ENCODE data around the gene DOCK4. TPM values are rescaled to one million over a fixed set of nuclear protein-coding genes. Genes with fewer than 3 reads are reported as not detected.

DOCK4 gene
- total RNA-seq, 1 donor from 2014 or later: 13.9 TPM

DNA sequence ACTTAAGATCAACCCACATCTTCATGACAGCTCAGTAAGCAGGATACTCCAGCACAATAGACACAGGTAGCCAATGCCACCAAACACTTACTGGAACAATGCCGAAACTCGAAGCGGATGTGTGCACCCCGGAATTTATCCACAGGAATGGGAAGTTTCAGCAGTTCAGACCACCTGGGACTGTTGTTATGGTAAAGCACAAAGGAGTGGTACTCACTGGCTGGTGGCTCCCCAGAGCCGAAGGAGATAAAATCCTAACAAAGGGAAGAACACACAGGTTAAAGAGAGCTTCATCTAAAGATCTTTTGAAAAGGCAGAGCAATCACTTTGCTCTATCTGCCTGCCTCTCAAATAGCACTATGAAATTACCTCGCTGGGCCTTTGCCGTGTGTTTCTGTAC, 305.9 kb downstream of the DOCK4 start:
- intact Hi-C loops (cut with micrococcal nuclease): no loop called here
- no peak for ATAC-seq
- DNase-seq: no peak

DNA sequence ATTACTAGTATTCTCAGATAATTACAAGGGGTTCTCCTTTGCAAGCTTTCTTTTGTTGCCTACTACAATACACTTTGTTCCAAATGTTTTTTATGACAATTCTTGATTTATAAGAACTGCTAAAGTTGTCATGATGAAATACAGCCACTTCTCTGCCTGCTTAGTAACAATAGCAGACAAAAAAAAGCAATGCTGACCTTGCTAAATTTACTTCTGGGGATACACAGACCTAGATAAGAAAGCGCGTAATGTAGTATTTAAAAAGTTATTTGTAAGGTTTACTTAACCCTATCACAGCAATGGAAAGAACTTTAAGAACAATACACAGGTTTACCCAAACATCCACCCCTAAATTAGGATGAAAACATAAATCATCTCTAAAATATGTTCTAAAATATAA, 311.1 kb downstream of the DOCK4 start:
- no peak for ATAC-seq
- intact Hi-C loops (cut with micrococcal nuclease): no loop called here

DNA sequence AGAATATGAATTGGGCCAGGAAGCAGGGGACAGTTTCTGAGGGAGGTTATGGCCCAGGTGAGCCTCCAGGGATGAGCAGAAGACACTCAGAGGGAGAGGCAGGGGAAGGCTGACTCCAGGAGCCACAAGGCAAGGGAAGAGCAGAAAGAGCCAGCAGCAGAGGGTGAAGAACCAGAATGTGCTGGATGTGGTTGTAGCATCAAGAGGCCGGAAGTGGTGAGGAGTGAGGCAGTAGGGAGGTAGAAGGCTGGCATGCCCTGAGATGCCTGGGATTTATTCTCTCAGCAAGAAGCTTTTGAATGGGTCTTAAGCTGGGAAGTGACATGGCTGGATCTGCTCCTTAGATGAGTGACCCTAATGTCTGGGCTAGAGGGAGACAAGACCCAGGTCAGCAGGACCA, 311.7 kb downstream of the DOCK4 start:
- intact Hi-C loops (cut with micrococcal nuclease): no loop called here
- no peak for DNase-seq
- no peak for ATAC-seq

More for the DNA sequence above, 311.1 kb downstream of the DOCK4 start:
- no peak for DNase-seq

DNA sequence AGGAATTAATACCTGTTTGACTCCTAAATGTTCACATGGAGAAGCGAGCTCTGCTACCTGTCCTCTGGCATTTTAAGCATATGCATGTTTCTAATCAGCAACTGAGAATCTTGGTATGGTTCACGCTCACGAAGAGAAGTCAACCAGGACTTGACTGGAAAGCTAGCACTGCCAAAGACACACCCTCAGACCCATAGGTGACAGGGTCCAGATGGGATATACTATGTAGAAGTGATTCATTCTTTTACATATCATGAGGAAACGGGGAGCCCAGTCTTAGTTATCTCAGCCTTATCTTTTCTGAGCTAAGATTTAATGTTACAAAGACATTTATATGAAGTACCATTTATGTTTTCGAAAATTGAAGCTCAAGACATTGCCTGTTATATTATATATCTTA, 313.0 kb downstream of the DOCK4 start:
- no peak for ATAC-seq
- DNase-seq: no peak
- intact Hi-C loops (cut with micrococcal nuclease): no loop called here

DNA sequence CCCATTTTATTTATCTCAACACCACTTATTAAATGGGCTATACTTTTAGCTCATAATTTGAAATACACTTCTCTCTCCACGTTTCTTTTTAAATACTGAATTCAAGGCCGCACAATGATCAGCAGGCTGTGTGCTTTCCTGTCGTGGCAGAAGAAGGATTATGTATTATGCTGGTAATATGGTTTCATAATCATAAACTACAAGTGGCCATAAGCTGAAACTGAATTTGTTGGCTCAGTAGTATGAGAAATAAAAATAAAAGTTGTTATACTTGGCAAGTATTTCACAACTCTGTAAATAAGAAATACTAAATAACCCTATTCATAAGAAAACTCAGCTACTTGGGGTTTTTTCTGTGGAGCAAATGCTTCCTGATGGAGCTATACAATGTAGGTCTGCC, 313.6 kb downstream of the DOCK4 start:
- no peak for DNase-seq
- intact Hi-C loops (cut with micrococcal nuclease): no loop called here
- no peak for ATAC-seq

DNA sequence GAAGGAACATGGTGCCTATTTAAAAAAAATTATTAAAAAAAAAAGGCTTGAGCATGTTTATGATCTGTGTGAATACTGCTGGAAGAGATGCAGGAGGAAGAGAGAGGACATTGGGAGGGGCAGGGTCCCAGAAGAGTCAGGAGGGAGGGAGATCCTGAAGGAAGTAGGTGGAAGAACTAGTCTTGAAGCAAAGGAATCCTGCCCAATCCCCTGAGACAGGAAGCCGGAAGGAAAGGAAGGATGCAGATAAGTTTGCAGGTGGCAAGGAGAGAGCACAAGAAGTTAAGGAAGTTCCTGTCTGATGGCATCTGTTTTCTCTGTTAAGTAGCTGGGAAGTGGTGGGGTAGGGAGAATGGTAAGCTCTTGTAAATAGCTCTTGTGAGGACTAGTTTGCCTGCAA, 318.5 kb downstream of the DOCK4 start:
- intact Hi-C loops (cut with micrococcal nuclease): no loop called here
- no peak for DNase-seq
- peak; percentile 64 for ATAC-seq

DNA sequence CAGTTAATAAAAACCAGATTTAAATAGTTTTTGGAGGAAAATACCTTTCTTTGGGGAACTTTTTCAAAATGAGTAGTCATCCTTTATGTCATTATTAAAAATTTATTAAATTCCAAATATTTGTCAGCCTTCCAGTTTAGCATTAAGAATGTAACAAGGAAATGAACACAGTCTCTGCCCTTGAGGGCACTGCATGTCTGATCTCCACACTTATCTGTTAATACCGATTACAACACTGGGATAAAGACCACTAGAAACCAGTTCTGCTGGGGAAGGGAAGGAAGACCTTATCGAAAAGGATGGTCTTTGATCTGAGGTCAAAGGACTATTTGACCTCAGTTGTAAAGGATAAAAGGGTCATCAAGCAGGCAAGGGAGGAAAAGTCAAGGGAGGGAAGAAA, 320.0 kb downstream of the DOCK4 start:
- intact Hi-C loops (cut with micrococcal nuclease): no loop called here

DNA sequence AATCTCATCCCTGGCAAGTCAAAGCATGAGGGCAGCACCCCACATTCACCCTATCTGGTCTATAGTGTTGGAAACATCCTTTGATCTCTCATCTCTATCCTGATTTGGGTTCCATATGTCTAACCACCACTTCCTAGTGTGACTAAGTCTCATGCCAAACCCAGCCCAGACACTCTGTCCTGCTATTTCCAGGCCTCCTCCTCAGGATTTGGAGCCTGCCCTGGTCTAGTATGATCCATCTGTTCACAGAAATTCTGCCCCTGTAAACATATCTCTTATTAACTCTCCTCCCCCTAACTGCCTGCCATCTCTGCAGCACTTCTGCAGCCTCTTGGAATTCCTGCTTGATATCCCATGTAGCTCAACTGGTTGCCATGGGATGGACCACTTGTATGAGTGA, 323.0 kb downstream of the DOCK4 start:
- DNase-seq: no peak
- intact Hi-C loops (cut with micrococcal nuclease): no loop called here
- no peak for ATAC-seq

More for the DNA sequence above, 320.0 kb downstream of the DOCK4 start:
- DNase-seq (no peak), ATAC-seq (no peak)

DNA sequence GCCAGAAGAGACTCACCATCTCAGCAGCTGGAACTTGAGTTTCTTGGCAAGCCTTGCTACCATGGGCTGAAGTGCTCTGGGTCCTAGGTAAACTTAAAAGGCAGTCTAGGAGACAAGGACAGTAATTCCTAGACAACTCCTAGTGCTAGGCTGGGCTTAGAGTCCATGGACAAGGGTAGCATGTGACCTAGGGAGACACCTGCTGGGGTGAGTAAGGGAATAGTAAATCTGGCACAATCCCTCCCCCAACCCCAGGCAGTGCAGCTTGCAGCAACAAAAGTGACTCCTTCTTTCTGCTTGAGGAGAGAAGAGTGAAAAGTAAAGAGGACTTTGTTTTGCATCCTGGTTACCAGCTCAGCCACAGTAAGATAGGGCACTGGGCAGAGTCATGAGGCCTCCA, 327.4 kb downstream of the DOCK4 start:
- intact Hi-C loops (cut with micrococcal nuclease): no loop called here
- no peak for ATAC-seq

DNA sequence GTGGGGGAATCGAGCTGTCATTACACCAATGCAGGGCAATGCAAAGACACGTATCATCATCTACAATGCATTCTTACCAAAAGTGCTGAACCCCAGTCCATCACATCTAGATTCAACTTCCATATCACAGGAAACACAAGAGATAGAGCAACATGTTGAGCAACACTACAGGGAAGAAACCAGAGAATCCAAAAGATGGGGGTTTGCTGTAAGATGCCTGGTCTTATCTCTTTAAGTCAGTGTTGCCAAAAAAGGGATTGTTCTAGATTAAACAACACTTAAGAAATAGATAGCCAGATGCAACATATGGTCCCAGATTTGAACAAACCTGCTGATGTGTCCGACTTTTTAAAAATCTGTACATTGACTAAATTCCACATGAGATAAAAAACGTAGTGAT, 328.3 kb downstream of the DOCK4 start:
- intact Hi-C loops (cut with micrococcal nuclease): no loop called here
- DNase-seq (no peak), ATAC-seq (no peak)

More for the DNA sequence above, 327.4 kb downstream of the DOCK4 start:
- no peak for DNase-seq

DNA sequence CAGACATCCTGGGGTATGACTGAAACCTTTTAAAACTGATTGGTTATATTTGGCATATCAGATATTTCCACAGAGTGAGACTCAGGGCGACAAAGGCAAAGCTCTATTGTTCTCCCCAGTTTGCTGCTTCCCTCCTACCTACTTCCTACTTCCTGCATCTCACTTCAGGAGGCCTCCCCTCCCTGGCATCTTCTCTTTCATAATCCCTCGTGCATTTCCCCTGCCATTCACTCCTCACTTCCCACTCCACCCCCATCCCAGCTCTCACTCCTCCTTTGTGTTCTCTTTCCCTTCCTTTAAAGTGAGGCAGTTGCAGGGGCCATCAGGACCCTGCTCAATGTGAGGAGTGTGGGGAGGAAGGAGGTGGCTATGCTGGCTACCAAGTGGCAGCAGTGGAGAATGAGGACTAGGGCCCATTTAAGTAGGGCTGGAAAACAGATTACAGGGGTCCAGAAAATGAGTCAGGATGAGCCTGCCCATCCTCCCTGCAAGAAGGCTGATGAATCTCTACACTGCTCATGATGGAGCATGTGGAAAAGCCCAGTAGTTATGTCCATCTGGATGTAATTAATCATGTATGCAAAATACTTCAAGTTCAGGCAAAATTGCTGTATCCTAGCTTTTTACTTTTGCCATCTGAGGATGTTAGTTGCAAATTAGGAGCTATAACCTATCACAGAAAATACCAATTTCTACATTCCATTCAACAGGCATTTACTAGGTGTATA, 332.1 kb downstream of the DOCK4 start:
- DNase-seq (no peak), ATAC-seq (no peak)
- intact Hi-C loops (cut with micrococcal nuclease): no loop called here

DNA sequence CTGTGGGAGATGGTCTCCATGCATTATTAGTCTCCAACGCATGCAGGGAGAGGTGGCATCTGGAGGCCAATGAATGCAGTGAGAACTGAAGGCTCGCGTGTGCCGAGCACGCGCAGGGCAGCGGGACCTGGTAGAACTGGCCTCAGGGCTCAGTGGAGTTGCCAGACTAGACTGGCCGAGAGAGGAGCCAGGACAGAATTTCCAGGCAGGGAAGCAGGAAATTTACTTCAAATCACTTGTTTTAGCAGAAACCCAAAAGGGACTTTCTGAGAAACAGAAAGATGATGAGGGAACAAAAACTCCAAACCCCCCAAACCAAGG, 332.9 kb downstream of the DOCK4 start:
- no peak for ATAC-seq
- intact Hi-C loops (cut with micrococcal nuclease): no loop called here
- DNase-seq: no peak

DNA sequence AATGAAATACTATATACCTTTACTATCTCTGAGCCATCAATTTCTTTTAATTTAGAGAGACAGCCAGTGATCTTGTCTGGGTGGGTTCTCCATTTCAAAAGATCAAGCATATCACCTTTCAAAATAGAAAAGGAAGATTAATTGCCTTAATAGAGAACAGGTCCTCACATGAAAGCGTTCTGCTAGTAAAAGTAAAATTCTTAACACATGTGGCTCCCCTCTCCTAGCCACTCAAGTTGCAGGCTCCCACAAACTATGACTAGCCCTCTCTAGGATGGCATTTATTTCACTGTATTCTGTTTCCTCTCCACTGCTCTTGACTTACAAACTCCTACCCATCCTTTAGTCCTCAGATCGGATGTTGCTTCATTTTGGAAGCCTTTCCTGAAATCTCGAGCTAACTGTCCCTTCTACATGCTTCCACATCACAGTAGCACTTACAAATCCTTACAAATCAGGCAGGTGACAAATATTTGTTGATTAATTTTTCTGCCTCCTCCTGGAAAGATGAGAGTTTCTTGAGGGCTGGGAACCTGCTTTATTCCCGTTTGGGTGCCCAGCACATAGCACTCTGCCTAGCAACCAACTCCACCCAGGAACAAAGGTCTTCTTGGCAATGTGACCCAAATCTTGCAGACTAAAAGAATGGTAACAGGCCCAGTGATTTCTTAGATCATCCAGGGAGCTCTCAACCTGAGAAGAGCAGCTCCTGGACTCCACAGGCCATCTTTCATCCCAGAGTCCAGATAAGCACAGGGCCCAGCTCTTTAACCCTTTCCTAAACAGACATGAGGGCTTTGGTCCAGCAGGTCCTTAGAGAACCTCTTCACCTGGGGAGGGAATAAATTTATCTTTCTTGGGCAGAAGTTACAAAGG, 333.5 kb downstream of the DOCK4 start:
- ATAC-seq (no peak), DNase-seq (no peak)
- intact Hi-C loops (cut with micrococcal nuclease): no loop called here

DNA sequence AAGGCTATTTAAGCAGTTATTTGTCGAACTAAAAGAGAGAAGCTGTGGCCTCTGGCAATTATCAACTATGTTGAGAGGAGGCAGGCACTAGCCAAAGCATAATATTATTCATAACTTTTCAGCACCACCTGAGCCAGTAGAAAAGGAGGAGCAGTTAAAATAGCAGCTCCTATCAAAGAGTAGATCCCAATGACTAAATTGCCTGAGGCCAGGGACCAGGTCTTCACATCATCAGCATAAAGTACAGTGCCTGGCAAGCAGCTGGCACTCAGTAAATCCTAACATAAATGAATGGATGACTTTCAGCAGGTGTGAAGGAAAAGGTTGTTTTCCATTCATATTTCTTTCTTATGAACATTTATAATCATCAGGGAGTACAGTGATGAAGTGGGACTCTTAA, 334.9 kb downstream of the DOCK4 start:
- no peak for ATAC-seq
- intact Hi-C loops (cut with micrococcal nuclease): no loop called here
- DNase-seq: no peak

DNA sequence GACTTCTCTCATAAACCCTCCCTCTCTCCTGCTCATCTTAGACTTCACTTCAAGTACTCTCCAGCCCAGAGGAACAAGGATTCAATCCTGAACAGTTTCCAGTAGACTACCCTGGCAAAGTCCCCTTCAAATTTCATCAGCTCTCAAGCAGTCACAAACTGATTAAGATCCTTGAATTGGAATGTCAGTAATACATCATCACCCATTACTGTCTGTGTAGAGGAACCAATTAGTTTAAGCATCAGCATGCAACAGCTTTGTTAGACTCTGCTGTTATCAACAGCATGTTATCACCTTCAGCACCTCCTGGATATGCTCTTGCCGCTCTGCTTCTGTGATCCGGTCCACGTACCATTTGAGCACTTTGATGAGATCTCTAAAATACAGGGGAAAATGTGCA, 336.9 kb downstream of the DOCK4 start:
- peak; percentile 33 for ATAC-seq
- intact Hi-C loops (cut with micrococcal nuclease): no loop called here
- DNase-seq: no peak

DNA sequence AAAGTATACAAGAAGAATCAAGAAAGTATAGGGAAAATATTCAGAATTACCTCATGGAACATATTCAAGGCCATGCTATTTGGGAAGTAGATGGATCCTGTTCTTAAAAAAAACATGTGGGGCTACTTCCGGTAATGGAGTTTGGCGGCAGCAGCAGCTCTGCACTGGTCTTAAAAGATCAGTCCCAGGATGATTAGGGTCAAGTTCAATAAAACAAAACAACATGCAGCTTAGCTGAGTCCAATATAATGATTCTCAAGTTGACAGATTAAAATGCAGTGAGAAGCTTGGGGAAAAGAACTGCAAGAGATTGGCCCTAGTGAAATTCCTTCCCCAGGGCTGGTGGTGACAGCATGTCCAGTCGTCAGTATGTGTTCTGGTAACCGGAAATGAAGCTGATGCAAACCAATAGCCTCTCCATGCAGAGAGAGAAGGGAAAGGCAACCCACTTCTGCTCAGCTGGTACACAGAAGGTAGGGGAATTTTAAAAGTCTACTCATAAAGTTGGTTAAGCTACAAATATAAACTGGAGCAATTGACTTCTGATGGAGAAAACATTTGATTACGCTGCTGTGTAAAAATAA, 338.8 kb downstream of the DOCK4 start:
- peak; percentile 26 for ATAC-seq
- DNase-seq: no peak
- intact Hi-C loops (cut with micrococcal nuclease): no loop called here

DNA sequence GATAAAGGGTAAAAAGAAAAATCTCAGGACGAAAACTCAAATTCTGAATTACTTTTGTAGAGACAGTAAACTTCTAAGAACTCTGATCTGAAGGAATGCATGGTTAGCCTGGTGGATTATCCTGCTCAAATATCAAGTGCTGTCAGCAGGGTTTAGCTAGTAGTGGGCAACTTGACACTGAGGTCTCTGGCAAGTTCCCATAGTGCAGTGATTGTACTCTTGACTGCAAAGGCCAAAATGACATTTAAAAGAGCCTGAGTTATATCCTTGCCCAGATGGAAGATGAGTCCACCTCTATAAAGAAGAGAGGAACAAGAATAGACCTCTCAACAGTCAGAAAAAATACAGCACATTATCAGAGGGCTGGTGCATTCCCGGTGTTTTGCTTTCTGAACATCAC, 339.4 kb downstream of the DOCK4 start:
- DNase-seq (no peak), ATAC-seq (no peak)
- intact Hi-C loops (cut with micrococcal nuclease): no loop called here

DNA sequence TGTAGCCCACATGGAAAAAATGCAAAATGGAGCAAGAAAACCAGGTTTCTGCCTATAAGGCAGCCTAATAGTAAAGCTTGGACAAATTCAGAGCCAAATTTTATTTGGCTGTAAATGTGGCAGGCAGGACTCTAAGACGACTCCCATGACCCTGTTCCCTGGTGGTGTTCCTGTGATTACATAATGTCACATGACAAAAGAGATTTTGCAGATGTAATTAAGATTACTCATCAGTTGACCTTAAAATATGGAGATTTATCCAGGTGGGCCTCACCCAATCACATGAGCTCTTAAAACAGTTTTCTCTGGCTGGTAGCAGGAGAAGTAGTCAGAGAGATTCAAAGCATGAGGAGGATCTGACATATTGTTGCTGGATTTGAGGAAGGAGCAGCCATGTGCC, 340.8 kb downstream of the DOCK4 start:
- ATAC-seq: no peak
- intact Hi-C loops (cut with micrococcal nuclease): no loop called here
- DNase-seq: no peak

DNA sequence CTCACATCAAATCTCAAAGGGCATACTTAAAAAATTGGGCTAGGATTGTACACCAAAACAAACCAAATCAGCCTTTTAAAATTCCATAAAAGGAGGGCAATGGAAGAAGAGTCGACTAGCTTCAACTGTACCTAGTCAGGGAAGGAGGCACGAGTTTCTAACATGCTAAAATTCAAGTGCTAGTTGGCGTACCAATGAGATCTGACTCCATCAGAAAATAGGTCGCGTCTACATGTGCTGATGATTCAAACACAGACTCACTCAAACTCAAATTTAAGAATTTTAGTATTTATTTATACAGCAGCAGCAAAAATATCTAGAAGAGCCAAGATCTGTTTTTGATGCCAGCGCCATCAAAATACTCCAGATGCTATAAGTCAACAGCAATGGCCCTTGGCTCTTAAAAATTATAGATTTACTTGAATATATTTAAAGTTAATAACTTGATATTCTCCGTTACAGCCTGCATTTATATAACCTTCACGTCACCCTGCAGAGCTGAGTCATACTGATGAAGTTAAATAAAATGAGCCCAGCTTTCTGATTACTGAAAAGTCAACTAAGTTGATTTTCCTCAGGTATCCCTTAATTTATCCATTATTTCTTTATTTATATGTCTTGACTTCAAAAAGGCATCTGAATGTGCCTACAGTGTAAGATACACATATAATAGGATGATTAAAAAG, 341.8 kb downstream of the DOCK4 start:
- intact Hi-C loops (cut with micrococcal nuclease): no loop called here
- no peak for DNase-seq
- no peak for ATAC-seq

DNA sequence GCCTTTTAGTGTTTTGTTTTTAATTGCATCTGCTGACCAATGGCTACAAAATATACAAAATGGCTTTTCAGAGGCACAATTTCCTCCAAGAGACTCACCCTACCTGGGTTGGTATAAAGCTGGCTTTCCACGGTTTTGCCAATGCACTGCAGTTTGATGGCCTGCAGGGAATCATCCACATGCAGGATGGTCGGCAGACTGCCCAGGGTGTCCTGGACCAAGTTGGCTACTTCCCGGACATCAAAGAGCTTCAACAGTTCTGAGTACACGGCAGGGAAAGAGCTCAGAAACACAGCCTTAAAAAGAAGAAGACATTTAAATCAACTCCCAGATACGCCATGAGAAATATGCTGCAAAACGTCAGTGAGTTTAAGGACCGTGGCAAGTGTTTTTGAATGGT, 342.9 kb downstream of the DOCK4 start:
- ATAC-seq (no peak), DNase-seq (no peak)
- intact Hi-C loops (cut with micrococcal nuclease): no loop called here
